HCT116 (cell line): ENCODE measurements around the gene LYPD4. TPM values are rescaled to one million over a fixed set of nuclear protein-coding genes. Genes with fewer than 3 reads are reported as not detected.

ENCODE experiments used
- ATAC-seq: fragments of 200-7000 bp; cut with Tn5 transposase; 2 replicates; pipeline ENCODE4 v1.9.1; 2020; ENCODE audit warnings: mild to moderate bottlenecking, moderate library complexity
- BruUV-seq: library from RNA; stranded (reverse); fragments of 400-500 nt; replicated peaks from 2 replicates; lab custom pipeline; 2021; lab: Mats Ljungman, UMichigan
- CTCF ChIA-PET: fragments of 300-600 bp; sonication (Branson Sonifier 250); formaldehyde crosslinking; loops from one replicate; lab custom pipeline; 2021; ENCODE audit warnings: antibody characterized with exemption; lab: Charles Lee
- POLR2A ChIA-PET: fragments of 300-600, 350-600 bp; sonication (Branson Sonifier 250); formaldehyde crosslinking; loops from one replicate; lab custom pipeline; 2021; ENCODE audit warnings: antibody characterized with exemption; lab: Charles Lee
- RAD21 ChIA-PET, 2 experiments: fragments of 300-600 bp; sonication (Branson Sonifier 250); formaldehyde crosslinking; loops; one replicate each; lab custom pipeline; 2023; ENCODE audit warnings: low total read pairs in 2 of 2; ENCODE audit not compliant: uncharacterized antibody in 2 of 2, unreplicated experiment in 2 of 2, low non-redundant PET in 1 of 2; lab: Charles Lee
- DNase-seq: peaks from one replicate; pipeline ENCODE4 v3.0.0-alpha.2; 2010; ENCODE audit warnings: low read depth, low spot score
- H2AFZ ChIP-seq: fragments of 200-600 bp; shearing (Covaris generic), sonication (generic); 2 replicates; pipeline ENCODE4 v1.6.1; 2017; ENCODE audit warnings: low read depth, mixed run types, mixed read lengths, antibody characterized with exemption, low read length; ENCODE audit not compliant: poor library complexity, severe bottlenecking
- H3K27ac ChIP-seq: 2 replicates; pipeline ENCODE4 v1.5.1; 2012; ENCODE audit warnings: low read depth, low read length
- H3K27me3 ChIP-seq: fragments of 200-600 bp; sonication (generic); 2 replicates; pipeline ENCODE4 v1.6.1; 2016; ENCODE audit warnings: mixed run types, low read length, mixed read lengths; ENCODE audit not compliant: insufficient read depth
- H3K36me3 ChIP-seq, 2 experiments: fragments of 200-500 bp in 1 of 2; fragments of 200-600 bp in 1 of 2; sonication (Bioruptor generic) in 1 of 2; sonication (generic) in 1 of 2; 2 replicates each; pipeline versions ENCODE4 v1.5.1 to v1.6.1; 2014 to 2016; ENCODE audit warnings: low read length in 2 of 2, inconsistent platforms in 1 of 2, mixed read lengths in 1 of 2, mixed run types in 1 of 2; ENCODE audit not compliant: insufficient read depth in 2 of 2, control insufficient read depth in 1 of 2
- H3K4me1 ChIP-seq, 2 experiments: fragments of 200-600 bp in 1 of 2; sonication (generic) in 1 of 2; 2 replicates each; pipeline versions ENCODE4 v1.5.1 to v1.6.1; 2012 to 2017; ENCODE audit warnings: low read length in 2 of 2, inconsistent platforms in 1 of 2, mild to moderate bottlenecking in 1 of 2, mixed read lengths in 1 of 2, mixed run types in 1 of 2, moderate library complexity in 1 of 2; ENCODE audit not compliant: insufficient read depth in 2 of 2, control insufficient read depth in 1 of 2
- H3K4me2 ChIP-seq: fragments of 200-600 bp; sonication (generic); 2 replicates; pipeline ENCODE4 v1.6.1; 2017; ENCODE audit warnings: mixed run types, low read length, mixed read lengths
- H3K4me3 ChIP-seq, 2 experiments: fragments of 200-600 bp in 1 of 2; sonication (generic) in 1 of 2; replicated peaks in 1 of 2; 2 replicates each; pipeline ENCODE4 v1.5.1; 2011 to 2016; ENCODE audit warnings: low read length in 2 of 2, control low read depth in 1 of 2, low read depth in 1 of 2, mild to moderate bottlenecking in 1 of 2, mixed read lengths in 1 of 2, mixed run types in 1 of 2
- H3K79me2 ChIP-seq: fragments of 200-600 bp; sonication (generic); 2 replicates; pipeline ENCODE4 v1.6.1; 2017; ENCODE audit warnings: mild to moderate bottlenecking, mixed run types, low read length, moderate library complexity, mixed read lengths; ENCODE audit not compliant: insufficient read depth
- H3K9ac ChIP-seq: fragments of 200-600 bp; sonication (generic); 2 replicates; pipeline ENCODE4 v1.6.1; 2016; ENCODE audit warnings: low read length, mixed read lengths
- H3K9me2 ChIP-seq: fragments of 200-600 bp; sonication (generic), shearing (Covaris generic); 2 replicates; pipeline ENCODE4 v1.6.1; 2017; ENCODE audit warnings: mixed run types, mild to moderate bottlenecking, moderate library complexity; ENCODE audit not compliant: insufficient read depth
- H3K9me3 ChIP-seq, 2 experiments: fragments of 200-500 bp in 1 of 2; fragments of 200-600 bp in 1 of 2; sonication (Bioruptor generic) in 1 of 2; sonication (generic) in 1 of 2; 2 replicates each; pipeline ENCODE4 v1.6.1; 2014 to 2017; ENCODE audit warnings: low read length in 2 of 2, mixed read lengths in 2 of 2, inconsistent platforms in 1 of 2, low read depth in 1 of 2, mild to moderate bottlenecking in 1 of 2, mixed run types in 1 of 2, moderate library complexity in 1 of 2; ENCODE audit not compliant: control insufficient read depth in 1 of 2, insufficient read depth in 1 of 2
- H4K20me1 ChIP-seq: fragments of 200-600 bp; sonication (generic), shearing (Covaris generic); 2 replicates; pipeline ENCODE4 v1.6.1; 2017; ENCODE audit warnings: mixed run types, mild to moderate bottlenecking, moderate library complexity; ENCODE audit not compliant: insufficient read depth
- JUND ChIP-seq: IDR thresholded peaks from 2 replicates; pipeline ENCODE4 v1.6.1; 2012
- POLR2A ChIP-seq: IDR thresholded peaks from 2 replicates; pipeline ENCODE4 v1.7.0; 2011; ENCODE audit warnings: borderline replicate concordance; ENCODE audit not compliant: insufficient read depth, insufficient read length; ENCODE audit errors: extremely low read depth
- POLR2AphosphoS5 ChIP-seq: IDR thresholded peaks from 2 replicates; pipeline ENCODE4 v1.6.1; 2011; ENCODE audit warnings: mild to moderate bottlenecking, low read depth, low read length, moderate library complexity
- SIN3A ChIP-seq: IDR thresholded peaks from 2 replicates; pipeline ENCODE4 v1.6.1; 2012; ENCODE audit warnings: low read depth
- intact Hi-C: fragments of 100-400 bp; cut with micrococcal nuclease; formaldehyde crosslinking; loops from 2 replicates; pipeline ENCODE4 v1.10.0; 2022
- total RNA-seq: library from RNA; stranded (reverse); gene quantifications from one replicate; pipeline ENCODE4 v1.2.1, GENCODE V29; 2021; ENCODE audit not compliant: unreplicated experiment

The LYPD4 gene
- total RNA-seq, 1 experiment from 2014 or later: not detected

- Histone ChIP-seq H3K4me2 (no peak overlapping the region), H3K27me3 (no peaks in the 10 kb centered on the region), H3K4me3 (no peak overlapping the region), H3K27ac (peak overlapping the region; percentile 51), H3K9me2 (no peaks in the 10 kb centered on the region), H2AFZ (no peak overlapping the region), H3K9me3 (no peaks in the 10 kb centered on the region), H3K36me3 (peaks cover 30 to 43% of the 10 kb centered on the region in 2 experiments), H4K20me1 (peaks cover 38% of the 10 kb centered on the region; the same call in 1 of the 2 replicates), H3K9ac (no peak overlapping the region; the same call in 1 of the 2 replicates), H3K4me1 (peaks cover 0 to 34% of the 10 kb centered on the region in 2 experiments; a peak in 2 of 4 replicates), H3K79me2 (peaks cover 27% of the 10 kb centered on the region)
- intact Hi-C loops: no loop called here
- peak; percentile 36 for TF ChIP-seq POLR2AphosphoS5
- TF ChIP-seq JUND: no peak; the same call in 1 of the 2 replicates
- BruUV-seq: no TSS peak
- RAD21 ChIA-PET: interaction anchor here in 1 of 2 experiments (0.6 kb wide), 1 partner anchor 79 kb away, joined by 3 read pairs; no protein-coding TSS in a partner anchor
- DNase-seq (no peak), ATAC-seq (peak; percentile 17)
- CTCF ChIA-PET: interaction anchor here (1.2 to 1.8 kb wide), 10 partner anchors 9 to 204 kb away, joined by 3 to 16 read pairs (median 6); partner anchors contain the start of genes RABAC1, RPS19 and ZNF574
- POLR2A ChIA-PET: interaction anchor here (1.4 to 5.2 kb wide), 5 partner anchors 8 to 87 kb away, joined by 3 to 36 read pairs (median 6); partner anchors contain the start of genes RABAC1 and RPS19
Observed at GRCh38 chr19:41872384-41872774, 27.9 kb upstream of the LYPD4 start.

- H3K9me3 ChIP-seq: no peaks in the 10 kb centered on the region
- ChIA-PET RAD21 (no interaction called here), CTCF (interaction anchor here (1.5 to 2.3 kb wide), 5 partner anchors 12 to 163 kb away, joined by 3 to 16 read pairs (median 6); partner anchors contain the start of genes RABAC1 and RPS19), POLR2A (interaction anchor here (1.7 to 5.2 kb wide), 3 partner anchors 12 to 85 kb away, joined by 4 to 36 read pairs (median 6); partner anchors contain the start of gene RPS19)
- peaks cover 33% of the 10 kb centered on the region for H3K79me2 ChIP-seq
- H3K27ac ChIP-seq: peak overlapping the region; percentile 51
- BruUV-seq: no TSS peak
- DNase-seq (no peak), ATAC-seq (peak; percentile 13)
- H3K9ac ChIP-seq: no peak overlapping the region; the same call in 1 of the 2 replicates
- H3K36me3 ChIP-seq: peaks cover 34 to 49% of the 10 kb centered on the region in 2 experiments
- no peaks in the 10 kb centered on the region for H3K27me3 ChIP-seq
- H3K4me1 ChIP-seq: peaks cover 0 to 34% of the 10 kb centered on the region in 2 experiments; a peak in 2 of 4 replicates
- no peak overlapping the region for H2AFZ ChIP-seq
- H3K4me3 ChIP-seq: no peak overlapping the region
- H3K4me2 ChIP-seq: no peak overlapping the region
- TF ChIP-seq JUND (peak; percentile 42; the same call in 1 of the 2 replicates), POLR2AphosphoS5 (peak; percentile 48; the same call in 1 of the 2 replicates), SIN3A (peak; percentile 34; the same call in 1 of the 2 replicates), POLR2A (no peak)
- H3K9me2 ChIP-seq: no peaks in the 10 kb centered on the region
- intact Hi-C loops: no loop called here
- H4K20me1 ChIP-seq: peaks cover 39% of the 10 kb centered on the region; the same call in 1 of the 2 replicates
Observed at GRCh38 chr19:41871573-41872383, 27.3 kb upstream of the LYPD4 start.
